ENCODE data around the gene KLHL42. TPM values are rescaled to one million over a fixed set of nuclear protein-coding genes. Genes with fewer than 3 reads are reported as not detected.

The KLHL42 gene
- total and polyA plus RNA-seq, 9 of the 15 experiments (the other 6 are each of a cell fraction or from before 2014, with no cell fraction given) = 1.5 to 11.8 (median 9.6) TPM

- Histone ChIP-seq H3K4me2 (ENCODE audit: insufficient read depth, low read length) (no peak overlapping the region), H4K20me1 (replicated peaks; ENCODE audit: control insufficient read depth, insufficient read depth, low read length) (no peaks in the 10 kb centered on the region), H3K27me3 (ENCODE audit: control insufficient read depth in 2 of 2, insufficient read depth in 2 of 2, low read length in 2 of 2) (no peaks in the 10 kb centered on the region), H3K9me3 (replicated peaks; ENCODE audit: control insufficient read depth, insufficient read depth, low read depth, low read length) (no peaks in the 10 kb centered on the region), H3K4me3 (no peak overlapping the region), H3K4me1 (replicated peaks in 1 of 2; ENCODE audit: control insufficient read depth in 2 of 2, insufficient read depth in 2 of 2, low read length in 2 of 2) (no peaks in the 10 kb centered on the region; a peak in 1 of 5 replicates), H3K36me3 (ENCODE audit: control insufficient read depth, insufficient read depth, low read length) (peaks cover 70% of the 10 kb centered on the region), H3K9me1 (ENCODE audit: control insufficient read depth, insufficient read depth, low read length) (no peaks in the 10 kb centered on the region), H3K9ac (ENCODE audit: insufficient read depth in 1 of 2, low read depth in 2 of 2, low read length in 2 of 2) (no peak overlapping the region), H2AFZ (ENCODE audit: low read depth, low read length) (no peak overlapping the region), H3K79me2 (ENCODE audit: control insufficient read depth, insufficient read depth, low read length) (peaks cover 2% of the 10 kb centered on the region; the same call in 2 of the 3 replicates), H3K27ac (ENCODE audit: extremely low read depth, low read depth, low read length) (no peak overlapping the region)
- FAIRE-seq = no peak
- intact Hi-C loops (cut with micrococcal nuclease) (no loop called here), in situ Hi-C loops (cut with MboI) (loop anchor here (10.0 kb wide), 1 partner anchor 421 kb away; no protein-coding TSS in a partner anchor)
- ATAC-seq = no peak
- POLR2A ChIA-PET = no interaction called here
- BruUV-seq (replicated peaks) = no TSS peak
- CTCF ChIA-PET (ENCODE audit: low intra/inter-chr PET ratio) = no interaction called here
- TF ChIP-seq TAF7 (tag; IDR thresholded peaks at IDR 0.05) (no peak), RNF2 (IDR thresholded peaks at IDR 0.05) (no peak), POLR3A (IDR thresholded peaks at IDR 0.05; ENCODE audit: borderline replicate concordance, extremely low read depth, insufficient read depth, insufficient read length) (no peak), GATA2 (CRISPR knock-in tag; IDR thresholded peaks at IDR 0.05) (no peak), HDAC8 (tag; IDR thresholded peaks at IDR 0.05) (no peak), YY1 (IDR thresholded peaks at IDR 0.05; ENCODE audit: borderline replicate concordance in 1 of 3, control insufficient read depth in 1 of 3, extremely low read depth in 1 of 3, insufficient read depth in 3 of 3, insufficient read length in 1 of 3, insufficient replicate concordance in 2 of 3, low read depth in 1 of 3, low read length in 2 of 3) (no peak), SRSF9 (IDR thresholded peaks at IDR 0.05; ENCODE audit: borderline replicate concordance, low read depth, low read length) (no peak), HNRNPLL (IDR thresholded peaks at IDR 0.05; ENCODE audit: low read depth, low read length, poor library complexity, severe bottlenecking) (no peak), ARID4B (CRISPR knock-in tag; IDR thresholded peaks at IDR 0.05) (no peak), ZC3H8 (IDR thresholded peaks at IDR 0.05) (no peak), SOX6 (IDR thresholded peaks at IDR 0.05) (no peak), ZNF12 (CRISPR knock-in tag; IDR thresholded peaks at IDR 0.05) (no peak), ZEB2 (IDR thresholded peaks at IDR 0.05) (no peak), PRMT5 (CRISPR knock-in tag; IDR thresholded peaks at IDR 0.05) (no peak), SMAD3 (CRISPR knock-in tag; conservative IDR thresholded peaks at IDR 0.05) (no peak), BRF2 (IDR thresholded peaks at IDR 0.05; ENCODE audit: borderline replicate concordance, insufficient read depth, insufficient read length) (no peak)
- DNase-seq (ENCODE audit: extremely low read depth in 1 of 4, low spot score in 3 of 4) = no peak
- WGBS (ENCODE audit: insufficient coverage, low coverage, missing lambda C conversion rate) = 93% methylated on average over 5 of the region's 5 CpGs
Observed at GRCh38 chr12:27743601-27744000, 36.4 kb upstream of the KLHL42 start.

Measured in K562 (cell line).